Fibroblast of skin of abdomen (primary cell): ENCODE measurements around the gene WDR1.

ENCODE experiments used
- DNase-seq: peaks from one replicate; pipeline ENCODE4 v3.0.0-alpha.2; 2013

The WDR1 gene

GRCh38 chr4:10066206-10066605, 50.4 kb downstream of the WDR1 start:
- no peak for DNase-seq

- DNase-seq, result peak; percentile 69
Measured at GRCh38 chr4:10063544-10064300, 52.9 kb downstream of the WDR1 start.

GRCh38 chr4:10061650-10062415, 54.8 kb downstream of the WDR1 start:
- DNase-seq, result peak; percentile 59

- no peak for DNase-seq
Measured at GRCh38 chr4:10058371-10058770, 58.2 kb downstream of the WDR1 start.

GRCh38 chr4:10057023-10057395, 59.6 kb downstream of the WDR1 start:
- DNase-seq, result no peak

- DNase-seq, result no peak
Measured at GRCh38 chr4:10056334-10057022, 60.1 kb downstream of the WDR1 start.

GRCh38 chr4:10055871-10056270, 60.7 kb downstream of the WDR1 start:
- DNase-seq, result no peak

GRCh38 chr4:10054571-10055041, 62.0 kb downstream of the WDR1 start:
- no peak for DNase-seq

GRCh38 chr4:10053635-10054453, 62.8 kb downstream of the WDR1 start:
- DNase-seq, result no peak

- no peak for DNase-seq
Measured at GRCh38 chr4:10051517-10052135, 65.0 kb downstream of the WDR1 start.

- DNase-seq, result no peak
Measured at GRCh38 chr4:10050721-10051120, 65.9 kb downstream of the WDR1 start.

- no peak for DNase-seq
Measured at GRCh38 chr4:10050261-10050661, 66.3 kb downstream of the WDR1 start.

GRCh38 chr4:10048941-10049697, 67.5 kb downstream of the WDR1 start:
- DNase-seq, result no peak

GRCh38 chr4:10047967-10048366, 68.6 kb downstream of the WDR1 start:
- DNase-seq, result no peak

- no peak for DNase-seq
Measured at GRCh38 chr4:10046471-10046870, 70.1 kb downstream of the WDR1 start.

GRCh38 chr4:10045481-10045880, 71.1 kb downstream of the WDR1 start:
- DNase-seq, result peak; percentile 92

- DNase-seq, result no peak
Measured at GRCh38 chr4:10041036-10041435, 75.6 kb downstream of the WDR1 start.

- DNase-seq, result no peak
Measured at GRCh38 chr4:10040049-10040892, 76.3 kb downstream of the WDR1 start.

GRCh38 chr4:10036807-10037342, 79.7 kb downstream of the WDR1 start:
- no peak for DNase-seq

- no peak for DNase-seq
Measured at GRCh38 chr4:10035130-10035529, 81.5 kb downstream of the WDR1 start.
